NCI-H526 treated with DMSO at 0.1 percent for 48 hours (cell line): ENCODE measurements around the gene GRAMD1A.

ENCODE experiments used
- DNase-seq: peaks from one replicate; lab custom pipeline; 2025; lab: John Stamatoyannopoulos, UW

The GRAMD1A gene

DNA sequence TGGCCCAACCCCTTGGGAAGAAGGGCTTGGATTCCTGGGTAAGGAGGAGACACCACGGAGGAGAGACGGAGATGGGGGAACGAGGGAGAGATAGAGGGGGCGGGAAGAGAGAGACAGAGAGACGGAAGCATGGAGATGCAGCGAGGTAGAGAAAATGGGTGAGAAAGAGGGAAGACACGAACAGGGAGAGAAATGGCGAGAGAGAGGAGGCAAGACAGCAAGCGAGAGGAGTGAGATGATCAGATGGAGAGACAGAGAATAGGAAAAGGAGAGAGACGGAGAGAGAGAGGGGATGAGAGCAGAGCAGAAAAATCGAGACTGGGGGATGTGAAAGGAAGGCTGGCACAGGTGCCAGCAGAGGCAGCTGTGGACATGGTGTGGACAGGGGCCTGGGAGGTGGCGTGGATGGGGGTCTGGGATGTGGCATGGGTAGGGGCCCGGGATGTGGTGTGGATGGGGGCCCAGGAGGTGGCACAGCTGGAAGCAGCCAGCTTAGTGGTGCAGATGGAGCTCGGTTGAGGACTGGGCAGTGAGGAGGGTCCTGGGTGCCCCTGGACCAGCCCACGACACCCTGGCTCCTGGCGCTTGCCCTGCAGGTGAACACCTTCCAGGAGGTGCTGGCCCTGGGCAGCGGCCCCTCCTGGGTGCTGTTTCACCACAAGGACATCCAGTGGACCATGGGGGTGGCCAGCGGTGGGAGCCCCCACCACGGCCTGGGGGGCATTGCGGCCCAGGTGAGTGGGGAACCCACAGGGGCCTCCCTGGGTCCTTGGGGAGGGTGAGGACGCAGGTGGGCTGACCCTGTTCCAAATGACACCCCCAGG is 75.3 kb downstream of the GRAMD1A start:
- DNase-seq, result no peak

- no peak for DNase-seq
Measured at GRCh38 chr19:35076026-35076370, 75.9 kb downstream of the GRAMD1A start.
